MM.1S (cell line): ENCODE results near the gene TLR6.

ENCODE experiments used
- EZH2 ChIP-seq: fragments of 300-600 bp; sonication (generic); optimal IDR thresholded peaks from 2 replicates; pipeline ENCODE3; 2017; ENCODE audit warnings: low read depth, mild to moderate bottlenecking, antibody characterized with exemption, low read length, mixed read lengths
- EZH2phosphoT487 ChIP-seq: fragments of 300-600 bp; sonication (generic); IDR thresholded peaks from 2 replicates; pipeline ENCODE4 v1.6.1; 2018; ENCODE audit warnings: antibody characterized with exemption, low read length
- TF ChIP-seq, protein P1 (sequence below): fragments of 300-600 bp; sonication (generic); IDR thresholded peaks from 2 replicates; pipeline ENCODE4 v1.5.1; 2016; ENCODE audit warnings: antibody characterized with exemption, low read length, mixed read lengths

DNA sequence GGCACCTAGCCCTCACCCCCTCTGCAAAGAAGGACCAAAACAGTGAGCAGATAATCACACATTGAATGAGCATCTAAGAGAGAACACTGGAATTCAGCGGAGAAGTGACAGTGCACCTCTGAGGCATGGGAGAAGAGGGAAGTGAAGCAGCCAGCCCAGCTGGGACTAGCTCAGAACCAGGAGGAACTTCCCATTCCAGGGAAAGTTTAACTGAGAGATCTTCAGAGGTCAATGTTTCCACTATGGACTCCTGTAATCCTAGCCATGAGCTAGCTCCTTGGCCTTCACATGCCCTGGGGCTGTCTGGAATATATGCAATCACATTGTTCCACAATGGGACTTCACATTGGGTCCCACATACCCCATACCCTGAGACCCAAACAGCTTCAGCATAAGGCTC is 24.4 kb downstream of the TLR6 start:
- TF ChIP-seq, protein P1, sequence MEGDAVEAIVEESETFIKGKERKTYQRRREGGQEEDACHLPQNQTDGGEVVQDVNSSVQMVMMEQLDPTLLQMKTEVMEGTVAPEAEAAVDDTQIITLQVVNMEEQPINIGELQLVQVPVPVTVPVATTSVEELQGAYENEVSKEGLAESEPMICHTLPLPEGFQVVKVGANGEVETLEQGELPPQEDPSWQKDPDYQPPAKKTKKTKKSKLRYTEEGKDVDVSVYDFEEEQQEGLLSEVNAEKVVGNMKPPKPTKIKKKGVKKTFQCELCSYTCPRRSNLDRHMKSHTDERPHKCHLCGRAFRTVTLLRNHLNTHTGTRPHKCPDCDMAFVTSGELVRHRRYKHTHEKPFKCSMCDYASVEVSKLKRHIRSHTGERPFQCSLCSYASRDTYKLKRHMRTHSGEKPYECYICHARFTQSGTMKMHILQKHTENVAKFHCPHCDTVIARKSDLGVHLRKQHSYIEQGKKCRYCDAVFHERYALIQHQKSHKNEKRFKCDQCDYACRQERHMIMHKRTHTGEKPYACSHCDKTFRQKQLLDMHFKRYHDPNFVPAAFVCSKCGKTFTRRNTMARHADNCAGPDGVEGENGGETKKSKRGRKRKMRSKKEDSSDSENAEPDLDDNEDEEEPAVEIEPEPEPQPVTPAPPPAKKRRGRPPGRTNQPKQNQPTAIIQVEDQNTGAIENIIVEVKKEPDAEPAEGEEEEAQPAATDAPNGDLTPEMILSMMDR, result no peak
- TF ChIP-seq EZH2phosphoT487 (no peak), EZH2 (no peak)
